ENCODE data around the gene MCAM. TPM values are rescaled to one million over a fixed set of nuclear protein-coding genes. Genes with fewer than 3 reads are reported as not detected.

MCAM gene
- total and polyA plus RNA-seq, 4 experiments from 2014 or later = 0.26 to 0.82 (median 0.34) TPM

DNA sequence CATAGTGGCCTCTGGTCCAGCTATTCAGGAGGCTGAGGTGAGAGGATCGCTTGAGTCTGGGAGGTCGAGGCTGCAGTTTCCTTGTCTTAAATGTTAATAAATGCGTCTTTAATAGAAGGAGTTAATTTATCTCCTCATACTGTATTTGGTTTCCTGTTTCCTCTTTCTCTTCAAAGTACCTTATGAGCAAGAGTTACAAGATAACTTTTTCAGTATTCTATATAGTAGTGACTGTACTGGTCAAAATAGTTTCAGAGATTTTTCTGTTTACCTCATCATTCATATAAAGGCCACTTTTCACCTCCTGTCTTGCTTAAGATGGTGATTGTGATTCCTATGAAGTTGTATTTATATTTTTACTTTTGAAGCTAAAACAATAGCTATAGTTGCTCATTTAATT, 50.9 kb downstream of the MCAM start:
- CTCF ChIA-PET (ENCODE audit: partially characterized antibody) = interaction anchor here (0.9 to 9.1 kb wide), 7 partner anchors 16 to 97 kb away, joined by 3 to 68 read pairs (median 4); partner anchors contain the start of gene CBL
- Histone ChIP-seq H3K4me1 (ENCODE audit: insufficient read depth, low read length) (peaks cover 68% of the 10 kb centered on the region), H3K27ac (ENCODE audit: low read depth, low read length) (peak overlapping the region; percentile 14)

DNA sequence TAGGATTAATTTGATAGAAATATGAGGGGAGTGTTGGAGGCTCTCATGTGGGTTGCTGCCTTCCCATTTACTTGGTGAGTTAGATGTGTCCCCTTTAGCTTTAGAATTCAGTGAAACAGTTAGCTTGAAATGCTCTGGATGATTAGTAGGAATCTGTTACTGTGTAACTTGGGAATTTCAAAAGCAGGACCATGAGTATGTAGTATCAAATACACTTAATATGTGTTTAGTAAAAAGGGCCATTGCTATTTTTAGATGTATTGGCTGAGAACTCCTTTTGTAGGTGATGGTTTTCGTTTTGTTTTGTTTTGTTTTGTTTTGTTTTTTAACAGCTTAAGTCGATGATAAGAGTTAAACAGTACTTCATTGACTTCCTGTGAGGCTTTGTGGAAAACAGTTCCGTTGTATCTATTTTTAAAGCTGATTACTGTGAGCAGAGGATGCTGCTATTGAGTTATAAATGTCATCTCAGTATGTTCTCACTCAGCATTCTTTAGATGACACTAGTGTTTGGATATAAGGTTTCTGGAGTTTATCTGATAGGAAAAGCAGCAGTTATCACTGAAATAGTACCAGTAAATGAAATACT, 53.5 kb downstream of the MCAM start:
- DNase-seq = peak in 4 of 5 donors; percentile 38 to 57 (median 40)
- Mint-ChIP-seq H3K4me3 (no peak overlapping the region), H3K9me3 (peaks cover 0 to 1% (median 0%) of the 10 kb centered on the region in 8 donors), H3K4me1 (peaks cover 43 to 60% (median 48%) of the 10 kb centered on the region in 4 donors), H3K27me3 (no peaks in the 10 kb centered on the region), H3K27ac (no peak overlapping the region), H3K36me3 (peaks cover 2 to 3% of the 10 kb centered on the region in 2 donors)
- CTCF ChIA-PET (ENCODE audit: partially characterized antibody) = interaction anchor here (0.9 to 9.1 kb wide), 11 partner anchors 9 to 94 kb away, joined by 3 to 68 read pairs (median 7); partner anchors contain the start of genes CBL and NLRX1
- Histone ChIP-seq H3K27ac (ENCODE audit: low read depth, low read length) (peak overlapping the region; percentile 39), H3K4me3 (ENCODE audit: low read length in 2 of 2) (peak overlapping the region in 1 of 2 donors; percentile 5), H3K9me3 (ENCODE audit: control insufficient read depth in 1 of 2, low read length in 2 of 2) (no peaks in the 10 kb centered on the region), H3K27me3 (ENCODE audit: insufficient read depth, low read length) (no peaks in the 10 kb centered on the region), H3K36me3 (ENCODE audit: insufficient read depth, low read length) (no peaks in the 10 kb centered on the region), H3K4me1 (ENCODE audit: insufficient read depth, low read length) (peaks cover 91% of the 10 kb centered on the region)
- POLR2A ChIA-PET (ENCODE audit: partially characterized antibody) = interaction anchor here (1.0 to 5.9 kb wide), 10 partner anchors 15 to 196 kb away, joined by 3 to 30 read pairs (median 5); partner anchors contain the start of genes CBL, HINFP and VPS11
- intact Hi-C loops (cut with micrococcal nuclease) = loop anchor here (2.0 to 5.0 kb wide), 3 partner anchors 21 to 36 kb away; no protein-coding TSS in a partner anchor

More for the DNA sequence above, 50.9 kb downstream of the MCAM start:
- Histone ChIP-seq H3K36me3 (ENCODE audit: insufficient read depth, low read length) (no peaks in the 10 kb centered on the region), H3K27me3 (ENCODE audit: insufficient read depth, low read length) (no peaks in the 10 kb centered on the region), H3K9me3 (ENCODE audit: control insufficient read depth in 1 of 2, low read length in 2 of 2) (no peaks in the 10 kb centered on the region), H3K4me3 (ENCODE audit: low read length in 2 of 2) (no peak overlapping the region)
- peak overlapping the region; percentile 61 to 97 (median 79) for H3K27ac Mint-ChIP-seq
- intact Hi-C loops (cut with micrococcal nuclease) = loop anchor here (1.0 kb wide), 1 partner anchor 61 kb away; no protein-coding TSS in a partner anchor
- H3K9me3 Mint-ChIP-seq = peaks cover 0 to 1% (median 0%) of the 10 kb centered on the region in 8 donors
- H3K4me3 Mint-ChIP-seq = peak overlapping the region; percentile 22 to 87 (median 77)
- H3K27me3 Mint-ChIP-seq = no peaks in the 10 kb centered on the region
- no peak for DNase-seq
- peaks cover 3 to 5% of the 10 kb centered on the region in 2 donors for H3K36me3 Mint-ChIP-seq
- peaks cover 28 to 49% (median 32%) of the 10 kb centered on the region in 4 donors for H3K4me1 Mint-ChIP-seq
- POLR2A ChIA-PET (ENCODE audit: partially characterized antibody) = interaction anchor here (1.3 to 3.3 kb wide), 4 partner anchors 9 to 59 kb away, joined by 3 to 22 read pairs (median 5); partner anchors contain the start of gene CBL

DNA sequence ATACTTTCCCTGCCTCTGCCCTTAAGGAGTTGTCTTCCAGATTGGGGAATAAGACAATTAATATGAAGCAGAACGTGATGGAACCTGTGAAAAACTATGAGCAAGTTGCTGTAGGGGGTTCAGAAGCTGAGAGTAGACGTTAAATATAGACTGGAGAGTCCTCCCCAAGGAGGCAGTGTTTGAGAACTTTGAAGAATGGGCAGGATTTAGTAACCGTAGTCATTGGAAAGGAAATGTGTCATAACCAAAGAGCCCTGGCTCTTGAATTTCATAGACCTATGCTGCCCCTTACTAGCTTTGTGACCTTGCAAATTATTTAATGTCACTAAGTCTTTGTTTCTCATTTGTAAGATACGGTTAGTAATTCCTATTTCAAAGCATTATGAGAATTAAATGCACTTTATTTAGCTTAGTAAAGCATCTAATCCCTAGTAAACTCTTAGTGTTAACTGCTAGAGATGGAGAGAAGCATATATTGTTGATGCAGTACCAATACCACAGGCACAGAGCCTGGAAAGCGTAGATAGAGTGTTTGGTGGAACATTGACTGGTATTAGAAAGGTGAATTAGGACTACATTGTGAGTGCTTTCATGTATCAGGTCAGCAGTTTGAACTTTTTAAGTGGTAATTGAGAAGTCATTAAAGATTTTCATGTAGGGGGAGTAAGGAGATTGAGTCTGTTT, 54.1 kb downstream of the MCAM start:
- no peaks in the 10 kb centered on the region for H3K27me3 Mint-ChIP-seq
- H3K4me1 Mint-ChIP-seq = peaks cover 44 to 60% (median 49%) of the 10 kb centered on the region in 4 donors
- peak in 2 of 5 donors; percentile 9 to 21 for DNase-seq
- Histone ChIP-seq H3K27ac (ENCODE audit: low read depth, low read length) (peak overlapping the region; percentile 39), H3K4me1 (ENCODE audit: insufficient read depth, low read length) (peaks cover 94% of the 10 kb centered on the region), H3K4me3 (ENCODE audit: low read length in 2 of 2) (peak overlapping the region in 1 of 2 donors; percentile 5), H3K36me3 (ENCODE audit: insufficient read depth, low read length) (no peaks in the 10 kb centered on the region), H3K27me3 (ENCODE audit: insufficient read depth, low read length) (no peaks in the 10 kb centered on the region), H3K9me3 (ENCODE audit: control insufficient read depth in 1 of 2, low read length in 2 of 2) (no peaks in the 10 kb centered on the region)
- peaks cover 0 to 3% of the 10 kb centered on the region in 2 donors for H3K36me3 Mint-ChIP-seq
- peaks cover 0 to 1% (median 0%) of the 10 kb centered on the region in 8 donors for H3K9me3 Mint-ChIP-seq
- CTCF ChIA-PET (ENCODE audit: partially characterized antibody) = interaction anchor here (0.9 to 9.1 kb wide), 11 partner anchors 9 to 93 kb away, joined by 3 to 68 read pairs (median 7); partner anchors contain the start of genes CBL and NLRX1
- intact Hi-C loops (cut with micrococcal nuclease) = loop anchor here (2.0 to 5.0 kb wide), 3 partner anchors 22 to 36 kb away; no protein-coding TSS in a partner anchor
- POLR2A ChIA-PET (ENCODE audit: partially characterized antibody) = interaction anchor here (0.7 to 5.9 kb wide), 8 partner anchors 14 to 195 kb away, joined by 3 to 30 read pairs (median 6); partner anchors contain the start of genes CBL and VPS11
- H3K27ac Mint-ChIP-seq = no peak overlapping the region
- no peak overlapping the region for H3K4me3 Mint-ChIP-seq

DNA sequence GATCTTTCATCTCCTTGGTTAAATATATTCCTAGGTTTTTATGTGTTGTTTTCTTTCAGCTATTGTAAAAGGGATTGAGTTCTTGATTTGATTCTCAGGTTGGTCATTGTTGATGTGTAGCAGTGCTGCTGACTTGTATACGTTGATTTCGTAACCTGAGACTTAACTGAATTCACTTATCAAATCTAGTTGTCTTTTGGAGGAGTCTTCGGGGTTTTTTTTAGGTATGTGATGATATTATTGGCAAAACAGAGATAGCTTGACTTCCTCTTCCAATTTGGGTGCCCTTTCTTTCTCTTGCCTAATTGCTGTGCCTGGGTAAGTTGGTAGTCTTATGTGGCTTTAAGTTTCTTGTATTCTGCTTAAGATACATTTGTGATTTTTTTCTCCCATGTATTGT, 57.9 kb downstream of the MCAM start:
- no peaks in the 10 kb centered on the region for H3K27me3 ChIP-seq (ENCODE audit: insufficient read depth, low read length)
- CTCF ChIA-PET (ENCODE audit: partially characterized antibody) = interaction anchor here (1.3 to 9.1 kb wide), 6 partner anchors 25 to 1061 kb away, joined by 3 to 68 read pairs (median 4); partner anchors contain the start of gene CBL
- H3K4me1 ChIP-seq (ENCODE audit: insufficient read depth, low read length) = peaks cover 65% of the 10 kb centered on the region
- H3K27ac ChIP-seq (ENCODE audit: low read depth, low read length) = no peak overlapping the region
- intact Hi-C loops (cut with micrococcal nuclease) = no loop called here
- peaks cover 36 to 50% (median 42%) of the 10 kb centered on the region in 4 donors for H3K4me1 Mint-ChIP-seq
- peak overlapping the region in 5 of 8 donors; percentile 1 to 84 (median 58) for H3K4me3 Mint-ChIP-seq
- no peak overlapping the region for H3K4me3 ChIP-seq (ENCODE audit: low read length in 2 of 2)
- H3K9me3 Mint-ChIP-seq = no peaks in the 10 kb centered on the region
- H3K9me3 ChIP-seq (ENCODE audit: control insufficient read depth in 1 of 2, low read length in 2 of 2) = no peaks in the 10 kb centered on the region
- peak overlapping the region in 6 of 7 donors; percentile 4 to 85 (median 52) for H3K27ac Mint-ChIP-seq
- DNase-seq = no peak
- no peaks in the 10 kb centered on the region for H3K36me3 ChIP-seq (ENCODE audit: insufficient read depth, low read length)
- H3K36me3 Mint-ChIP-seq = peaks cover 7 to 9% of the 10 kb centered on the region in 2 donors
- H3K27me3 Mint-ChIP-seq = no peaks in the 10 kb centered on the region
- POLR2A ChIA-PET (ENCODE audit: partially characterized antibody) = interaction anchor here (1.0 to 1.3 kb wide), 2 partner anchors 30 to 53 kb away, joined by 3 read pairs; partner anchors contain the start of gene CBL

Small RNAs within 50 kb of the gene (microRNA-seq; reads per million reads assigned to microRNA genes)
- gene MIR6756 (ENCODE audit: borderline microRNAs expressed, borderline number of aligned reads, borderline replicate concordance) = not detected

Other genes starting within 250 kb of the MCAM start
- gene VPS11, start 249.3 kb downstream of the MCAM start, total RNA-seq = 10 to 100 TPM; 56.2 to 61.2 TPM
- 10 to 100 TPM; 36.0 to 61.7 TPM for gene VPS11, start 249.3 kb downstream of the MCAM start, polyA plus RNA-seq
- gene HMBS, start 232.2 kb downstream of the MCAM start, total RNA-seq = 1 to 10 TPM; 5.1 to 5.8 TPM
- gene HMBS, start 232.2 kb downstream of the MCAM start, polyA plus RNA-seq = 10 to 100 TPM; 17.7 to 21.2 TPM
- gene DPAGT1, start 215.3 kb downstream of the MCAM start, total RNA-seq = 10 to 100 TPM; 52.0 to 52.3 TPM
- 10 to 100 TPM; 32.9 to 52.3 TPM for gene DPAGT1, start 215.3 kb downstream of the MCAM start, polyA plus RNA-seq
- 10 to 100 TPM; 35.2 to 37.5 TPM for gene C2CD2L, start 209.8 kb downstream of the MCAM start, total RNA-seq
- 10 to 100 TPM in 1 of 2 donors, 1 to 10 TPM in 1; 2.6 to 13.3 TPM for gene C2CD2L, start 209.8 kb downstream of the MCAM start, polyA plus RNA-seq
- 10 to 100 TPM; 70.8 to 75.3 TPM for gene HINFP, start 195.6 kb downstream of the MCAM start, total RNA-seq
- gene HINFP, start 195.6 kb downstream of the MCAM start, polyA plus RNA-seq = 10 to 100 TPM in 1 of 2 donors, 1 to 10 TPM in 1; 9.3 to 16.0 TPM
- gene ABCG4, start 168.1 kb downstream of the MCAM start, total RNA-seq = under 1 TPM in 1 of 2 experiments, not detected in 1; 0.09 TPM
- gene ABCG4, start 168.1 kb downstream of the MCAM start, polyA plus RNA-seq = not detected
- 1 to 10 TPM; 8.8 to 9.2 TPM for gene NLRX1, start 148.4 kb downstream of the MCAM start, total RNA-seq
- gene NLRX1, start 148.4 kb downstream of the MCAM start, polyA plus RNA-seq = 1 to 10 TPM; 5.5 to 7.4 TPM
- gene NHERF4, start 131.7 kb downstream of the MCAM start, total RNA-seq = 1 to 10 TPM in 1 of 2 experiments, under 1 TPM in 1; 0.86 to 1.1 TPM
- not detected for gene NHERF4, start 131.7 kb downstream of the MCAM start, polyA plus RNA-seq
- 10 to 100 TPM; 39.5 to 39.8 TPM for gene CBL, start 110.8 kb downstream of the MCAM start, total RNA-seq
- gene CBL, start 110.8 kb downstream of the MCAM start, polyA plus RNA-seq = 10 to 100 TPM in 1 of 2 donors, 1 to 10 TPM in 1; 3.6 to 15.6 TPM
- 10 to 100 TPM; 17.5 to 18.3 TPM for gene RNF26, start 17.4 kb upstream of the MCAM start, total RNA-seq
- 10 to 100 TPM; 33.1 to 50.8 TPM for gene RNF26, start 17.4 kb upstream of the MCAM start, polyA plus RNA-seq
- not detected for gene C1QTNF5, start 23.8 kb upstream of the MCAM start, total RNA-seq
- gene C1QTNF5, start 23.8 kb upstream of the MCAM start, polyA plus RNA-seq = not detected
- not detected for gene MFRP, start 29.6 kb upstream of the MCAM start, total RNA-seq
- gene MFRP, start 29.6 kb upstream of the MCAM start, polyA plus RNA-seq = not detected
- gene USP2, start 64.6 kb upstream of the MCAM start, total RNA-seq = under 1 TPM; 0.17 to 0.22 TPM
- gene USP2, start 64.6 kb upstream of the MCAM start, polyA plus RNA-seq = under 1 TPM in 1 of 2 donors, not detected in 1; 0.21 TPM
- gene THY1, start 106.0 kb upstream of the MCAM start, total RNA-seq = not detected
- gene THY1, start 106.0 kb upstream of the MCAM start, polyA plus RNA-seq = not detected